ENCODE results near the gene MMP2.

The MMP2 gene

GRCh38 chr16:55469821-55470532 is 9.0 kb upstream of the MMP2 start:
- no peak for DNase-seq

GRCh38 chr16:55470533-55471371 is 8.2 kb upstream of the MMP2 start:
- DNase-seq = no peak

GRCh38 chr16:55471448-55472097 is 7.4 kb upstream of the MMP2 start:
- DNase-seq = no peak

- no peak for DNase-seq
Measured at GRCh38 chr16:55473587-55473986, 5.4 kb upstream of the MMP2 start.

- DNase-seq = no peak
Measured at GRCh38 chr16:55474821-55475220, 4.2 kb upstream of the MMP2 start.

GRCh38 chr16:55475919-55476318 is 3.1 kb upstream of the MMP2 start:
- no peak for DNase-seq

GRCh38 chr16:55476625-55477533 is 2.1 kb upstream of the MMP2 start:
- DNase-seq = no peak

GRCh38 chr16:55477736-55478135 is 1.3 kb upstream of the MMP2 start:
- no peak for DNase-seq

GRCh38 chr16:55479430-55480140 is 587 bp downstream of the MMP2 start:
- DNase-seq = no peak

- DNase-seq = no peak
Measured at GRCh38 chr16:55480228-55480655, 1.2 kb downstream of the MMP2 start.

- DNase-seq = no peak
Measured at GRCh38 chr16:55481023-55481422, 2.0 kb downstream of the MMP2 start.

GRCh38 chr16:55482056-55482455 is 3.1 kb downstream of the MMP2 start:
- no peak for DNase-seq

- no peak for DNase-seq
Measured at GRCh38 chr16:55487048-55487803, 8.2 kb downstream of the MMP2 start.

- DNase-seq = no peak
Measured at GRCh38 chr16:55488306-55488705, 9.3 kb downstream of the MMP2 start.

- no peak for DNase-seq
Measured at GRCh38 chr16:55489119-55489955, 10.3 kb downstream of the MMP2 start.

GRCh38 chr16:55489956-55490265 is 10.9 kb downstream of the MMP2 start:
- DNase-seq = no peak

GRCh38 chr16:55490301-55490700 is 11.3 kb downstream of the MMP2 start:
- DNase-seq = no peak

- no peak for DNase-seq
Measured at GRCh38 chr16:55491691-55492090, 12.7 kb downstream of the MMP2 start.

- no peak for DNase-seq
Measured at GRCh38 chr16:55492756-55493380, 13.9 kb downstream of the MMP2 start.

- no peak for DNase-seq
Measured at GRCh38 chr16:55494994-55495421, 16.0 kb downstream of the MMP2 start.

Data from stimulated activated CD4-positive, alpha-beta T cell treated with anti-CD3 and anti-CD28 coated beads, Interleukin-2, amount 100 ng/mL, for 24 hours (primary cell).